22Rv1 (cell line): ENCODE data around the gene ANKRD63.

Experiments
- ZFX ChIP-seq: fragments of 450-650 bp; IDR thresholded peaks from 2 replicates; pipeline ENCODE4 v1.6.1; 2017; ENCODE audit warnings: antibody characterized with exemption, borderline replicate concordance
- TF ChIP-seq, protein P1 (sequence below): fragments of 450-650 bp; IDR thresholded peaks from 2 replicates; pipeline ENCODE4 v1.5.1; 2017; ENCODE audit warnings: mild to moderate bottlenecking

- TF ChIP-seq, protein P1, sequence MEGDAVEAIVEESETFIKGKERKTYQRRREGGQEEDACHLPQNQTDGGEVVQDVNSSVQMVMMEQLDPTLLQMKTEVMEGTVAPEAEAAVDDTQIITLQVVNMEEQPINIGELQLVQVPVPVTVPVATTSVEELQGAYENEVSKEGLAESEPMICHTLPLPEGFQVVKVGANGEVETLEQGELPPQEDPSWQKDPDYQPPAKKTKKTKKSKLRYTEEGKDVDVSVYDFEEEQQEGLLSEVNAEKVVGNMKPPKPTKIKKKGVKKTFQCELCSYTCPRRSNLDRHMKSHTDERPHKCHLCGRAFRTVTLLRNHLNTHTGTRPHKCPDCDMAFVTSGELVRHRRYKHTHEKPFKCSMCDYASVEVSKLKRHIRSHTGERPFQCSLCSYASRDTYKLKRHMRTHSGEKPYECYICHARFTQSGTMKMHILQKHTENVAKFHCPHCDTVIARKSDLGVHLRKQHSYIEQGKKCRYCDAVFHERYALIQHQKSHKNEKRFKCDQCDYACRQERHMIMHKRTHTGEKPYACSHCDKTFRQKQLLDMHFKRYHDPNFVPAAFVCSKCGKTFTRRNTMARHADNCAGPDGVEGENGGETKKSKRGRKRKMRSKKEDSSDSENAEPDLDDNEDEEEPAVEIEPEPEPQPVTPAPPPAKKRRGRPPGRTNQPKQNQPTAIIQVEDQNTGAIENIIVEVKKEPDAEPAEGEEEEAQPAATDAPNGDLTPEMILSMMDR, result no peak
- TF ChIP-seq ZFX, result no peak
Observed at GRCh38 chr15:40255033-40255432, 27.8 kb downstream of the ANKRD63 start.
